ENCODE data around the gene PCTP. TPM values are rescaled to one million over a fixed set of nuclear protein-coding genes. Genes with fewer than 3 reads are reported as not detected.

The PCTP gene
- total and polyA plus RNA-seq, 8 donors = 4.7 to 69.2 (median 22.6) TPM

- no peak for DNase-seq
- Histone ChIP-seq H3K4me1 (peaks cover 0 to 75% (median 35%) of the 10 kb centered on the region in 4 donors), H3K36me3 (no peaks in the 10 kb centered on the region), H3K27ac (peak overlapping the region in 4 of 5 donors; percentile 30 to 81 (median 56)), H3K27me3 (no peaks in the 10 kb centered on the region), H3K9me3 (no peaks in the 10 kb centered on the region), H3K4me3 (no peak overlapping the region)
- 56 to 91% (median 77%) methylated on average over 5 of the region's 5 CpGs for WGBS, 5 donors
- intact Hi-C loops (cut with DNase I; ENCODE audit: low total_unique reads) = no loop called here
- TF ChIP-seq POLR2A (IDR thresholded peaks at IDR 0.05) = no peak
- no peak for TF ChIP-seq EP300 (IDR thresholded peaks at IDR 0.05)
- no peak for TF ChIP-seq POLR2AphosphoS5 (IDR thresholded peaks at IDR 0.05)
- no peak for TF ChIP-seq CTCF (IDR thresholded peaks at IDR 0.05)
These were observed 22.0 kb upstream of the PCTP start for GRCh38 chr17:55728833-55729232.

GRCh38 chr17:55729484-55729883 lies 21.4 kb upstream of the PCTP start:
- H3K36me3 ChIP-seq = no peaks in the 10 kb centered on the region
- peak overlapping the region in 2 of 5 donors; percentile 30 to 67 for H3K27ac ChIP-seq
- DNase-seq = no peak
- TF ChIP-seq EP300 (IDR thresholded peaks at IDR 0.05) = no peak
- no peak for TF ChIP-seq POLR2A (IDR thresholded peaks at IDR 0.05)
- no peak for TF ChIP-seq POLR2AphosphoS5 (IDR thresholded peaks at IDR 0.05)
- TF ChIP-seq CTCF (IDR thresholded peaks at IDR 0.05) = no peak
- peaks cover 0 to 82% (median 40%) of the 10 kb centered on the region in 4 donors for H3K4me1 ChIP-seq
- H3K4me3 ChIP-seq = no peak overlapping the region
- intact Hi-C loops (cut with DNase I; ENCODE audit: low total_unique reads) = no loop called here
- 60 to 89% (median 77%) methylated on average over 1 of the region's 1 CpG for WGBS, 5 donors
- no peaks in the 10 kb centered on the region for H3K27me3 ChIP-seq
- H3K9me3 ChIP-seq = no peaks in the 10 kb centered on the region

- TF ChIP-seq CTCF (IDR thresholded peaks at IDR 0.05) (no peak), POLR2AphosphoS5 (IDR thresholded peaks at IDR 0.05) (no peak), EP300 (IDR thresholded peaks at IDR 0.05) (no peak), POLR2A (IDR thresholded peaks at IDR 0.05) (no peak)
- H3K9me3 ChIP-seq = no peaks in the 10 kb centered on the region
- H3K27ac ChIP-seq = peak overlapping the region in 4 of 5 donors; percentile 50 to 84 (median 80)
- peaks cover 0 to 84% (median 42%) of the 10 kb centered on the region in 4 donors for H3K4me1 ChIP-seq
- H3K36me3 ChIP-seq = no peaks in the 10 kb centered on the region
- no peak for DNase-seq
- 8 to 25% (median 16%) methylated on average over 1 of the region's 1 CpG for WGBS, 5 donors
- H3K27me3 ChIP-seq = no peaks in the 10 kb centered on the region
- intact Hi-C loops (cut with DNase I; ENCODE audit: low total_unique reads) = no loop called here
- peak overlapping the region in 1 of 4 donors; percentile 17 for H3K4me3 ChIP-seq
These were observed 20.5 kb upstream of the PCTP start for GRCh38 chr17:55730380-55730779.

GRCh38 chr17:55730808-55731207 lies 20.0 kb upstream of the PCTP start:
- no peaks in the 10 kb centered on the region for H3K36me3 ChIP-seq
- DNase-seq = no peak
- peak; percentile 49 for TF ChIP-seq EP300 (IDR thresholded peaks at IDR 0.05)
- TF ChIP-seq CTCF (IDR thresholded peaks at IDR 0.05) = no peak
- no peak for TF ChIP-seq POLR2A (IDR thresholded peaks at IDR 0.05)
- TF ChIP-seq POLR2AphosphoS5 (IDR thresholded peaks at IDR 0.05) = peak in 1 of 3 donors; percentile 37
- no peaks in the 10 kb centered on the region for H3K27me3 ChIP-seq
- peak overlapping the region in 2 of 4 donors; percentile 15 to 17 for H3K4me3 ChIP-seq
- intact Hi-C loops (cut with DNase I; ENCODE audit: low total_unique reads) = no loop called here
- peaks cover 0 to 83% (median 41%) of the 10 kb centered on the region in 4 donors for H3K4me1 ChIP-seq
- no peaks in the 10 kb centered on the region for H3K9me3 ChIP-seq
- peak overlapping the region in 4 of 5 donors; percentile 50 to 84 (median 80) for H3K27ac ChIP-seq
- WGBS, 5 donors = 23 to 36% (median 31%) methylated on average over 3 of the region's 3 CpGs

All from stomach (tissue), 9 donors.